ENCODE results near the gene APOA4. TPM values are rescaled to one million over a fixed set of nuclear protein-coding genes. Genes with fewer than 3 reads are reported as not detected.

The APOA4 gene
- total and polyA plus RNA-seq, 2 of the 13 experiments (the other 11 are each of a cell fraction or from before 2014, with no cell fraction given), result 3.8 to 7.2 TPM

DNA sequence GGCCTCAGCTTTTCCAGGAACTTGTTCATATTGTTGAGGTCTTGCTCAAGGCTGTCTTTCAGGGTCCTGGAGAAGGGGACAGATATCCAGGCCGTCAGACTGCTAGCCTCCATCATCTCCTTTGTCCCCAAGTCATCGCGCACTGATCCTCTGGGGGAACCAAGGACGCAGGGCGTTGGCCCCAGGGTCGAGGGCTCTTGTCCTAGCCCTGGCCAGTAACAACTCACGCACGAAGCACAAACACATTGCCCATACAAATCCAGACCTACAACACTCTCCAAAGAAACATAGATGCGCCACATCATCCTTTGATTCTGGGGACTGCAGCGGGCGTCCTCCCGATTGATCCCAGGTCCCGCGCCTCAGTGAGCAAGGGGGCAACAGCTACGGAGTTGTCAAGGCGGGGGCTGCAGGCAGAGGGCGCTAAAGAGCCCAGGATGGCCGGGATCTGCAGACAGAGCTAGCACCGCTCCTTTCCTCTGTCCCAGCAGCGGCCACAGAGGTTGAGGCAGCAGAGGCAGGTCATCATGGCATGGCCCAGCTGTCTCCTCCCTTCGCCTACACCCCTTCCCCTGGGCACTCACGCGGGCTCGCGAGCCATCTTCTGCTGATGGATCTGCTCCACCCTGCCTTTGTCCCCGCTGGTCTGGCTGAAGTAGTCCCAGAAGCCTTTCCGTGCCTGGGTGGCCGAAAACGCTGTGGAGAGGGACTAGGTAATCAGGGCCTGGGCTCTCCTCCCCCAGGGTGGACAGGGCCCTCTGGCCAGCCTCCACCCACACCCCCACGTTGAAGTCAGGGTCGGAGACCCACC is 31.9 kb downstream of the APOA4 start (continued):
- peak; percentile 56; the same call in 1 of the 2 replicates for TF ChIP-seq ZNF557 (CRISPR knock-in tag; IDR thresholded peaks at IDR 0.05)
- no peak for TF ChIP-seq ZNF761 (CRISPR knock-in tag; conservative IDR thresholded peaks at IDR 0.05)
- TF ChIP-seq, protein P1, sequence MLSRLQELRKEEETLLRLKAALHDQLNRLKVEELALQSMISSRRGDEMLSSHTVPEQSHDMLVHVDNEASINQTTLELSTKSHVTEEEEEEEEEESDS (CRISPR knock-in tag; IDR thresholded peaks at IDR 0.05; ENCODE audit: borderline replicate concordance), result 0 out of 2 replicates have a peak, but pooled peaks have one; percentile 46
- no peak for TF ChIP-seq ZNF775 (CRISPR knock-in tag; IDR thresholded peaks at IDR 0.05; ENCODE audit: borderline replicate concordance)
- TF ChIP-seq, protein P2, sequence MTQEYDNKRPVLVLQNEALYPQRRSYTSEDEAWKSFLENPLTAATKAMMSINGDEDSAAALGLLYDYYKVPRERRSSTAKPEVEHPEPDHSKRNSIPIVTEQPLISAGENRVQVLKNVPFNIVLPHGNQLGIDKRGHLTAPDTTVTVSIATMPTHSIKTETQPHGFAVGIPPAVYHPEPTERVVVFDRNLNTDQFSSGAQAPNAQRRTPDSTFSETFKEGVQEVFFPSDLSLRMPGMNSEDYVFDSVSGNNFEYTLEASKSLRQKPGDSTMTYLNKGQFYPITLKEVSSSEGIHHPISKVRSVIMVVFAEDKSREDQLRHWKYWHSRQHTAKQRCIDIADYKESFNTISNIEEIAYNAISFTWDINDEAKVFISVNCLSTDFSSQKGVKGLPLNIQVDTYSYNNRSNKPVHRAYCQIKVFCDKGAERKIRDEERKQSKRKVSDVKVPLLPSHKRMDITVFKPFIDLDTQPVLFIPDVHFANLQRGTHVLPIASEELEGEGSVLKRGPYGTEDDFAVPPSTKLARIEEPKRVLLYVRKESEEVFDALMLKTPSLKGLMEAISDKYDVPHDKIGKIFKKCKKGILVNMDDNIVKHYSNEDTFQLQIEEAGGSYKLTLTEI (CRISPR knock-in tag; conservative IDR thresholded peaks at IDR 0.05), result no peak
- no peak for TF ChIP-seq ZSCAN30 (CRISPR knock-in tag; IDR thresholded peaks at IDR 0.05)
- TF ChIP-seq, protein P3, sequence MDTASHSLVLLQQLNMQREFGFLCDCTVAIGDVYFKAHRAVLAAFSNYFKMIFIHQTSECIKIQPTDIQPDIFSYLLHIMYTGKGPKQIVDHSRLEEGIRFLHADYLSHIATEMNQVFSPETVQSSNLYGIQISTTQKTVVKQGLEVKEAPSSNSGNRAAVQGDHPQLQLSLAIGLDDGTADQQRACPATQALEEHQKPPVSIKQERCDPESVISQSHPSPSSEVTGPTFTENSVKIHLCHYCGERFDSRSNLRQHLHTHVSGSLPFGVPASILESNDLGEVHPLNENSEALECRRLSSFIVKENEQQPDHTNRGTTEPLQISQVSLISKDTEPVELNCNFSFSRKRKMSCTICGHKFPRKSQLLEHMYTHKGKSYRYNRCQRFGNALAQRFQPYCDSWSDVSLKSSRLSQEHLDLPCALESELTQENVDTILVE (CRISPR knock-in tag; IDR thresholded peaks at IDR 0.05), result no peak
- no peak for TF ChIP-seq ZNF605 (CRISPR knock-in tag; IDR thresholded peaks at IDR 0.05)
- TF ChIP-seq ZNF781 (CRISPR knock-in tag; IDR thresholded peaks at IDR 0.05; ENCODE audit: borderline replicate concordance, not compliant biosample characterization), result peak; percentile 21
- no peak for TF ChIP-seq ELF4 (CRISPR knock-in tag; IDR thresholded peaks at IDR 0.05; ENCODE audit: borderline replicate concordance)
- TF ChIP-seq MATR3 (CRISPR knock-in tag; IDR thresholded peaks at IDR 0.05), result no peak
- TF ChIP-seq, protein P4, sequence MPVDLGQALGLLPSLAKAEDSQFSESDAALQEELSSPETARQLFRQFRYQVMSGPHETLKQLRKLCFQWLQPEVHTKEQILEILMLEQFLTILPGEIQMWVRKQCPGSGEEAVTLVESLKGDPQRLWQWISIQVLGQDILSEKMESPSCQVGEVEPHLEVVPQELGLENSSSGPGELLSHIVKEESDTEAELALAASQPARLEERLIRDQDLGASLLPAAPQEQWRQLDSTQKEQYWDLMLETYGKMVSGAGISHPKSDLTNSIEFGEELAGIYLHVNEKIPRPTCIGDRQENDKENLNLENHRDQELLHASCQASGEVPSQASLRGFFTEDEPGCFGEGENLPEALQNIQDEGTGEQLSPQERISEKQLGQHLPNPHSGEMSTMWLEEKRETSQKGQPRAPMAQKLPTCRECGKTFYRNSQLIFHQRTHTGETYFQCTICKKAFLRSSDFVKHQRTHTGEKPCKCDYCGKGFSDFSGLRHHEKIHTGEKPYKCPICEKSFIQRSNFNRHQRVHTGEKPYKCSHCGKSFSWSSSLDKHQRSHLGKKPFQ (CRISPR knock-in tag; IDR thresholded peaks at IDR 0.05; ENCODE audit: insufficient replicate concordance), result no peak
- peak; percentile 84; the same call in 1 of the 2 replicates for TF ChIP-seq SALL2 (CRISPR knock-in tag; IDR thresholded peaks at IDR 0.05)
- no peak for TF ChIP-seq SKI (IDR thresholded peaks at IDR 0.05; ENCODE audit: partially characterized antibody)
- peak; percentile 52; the same call in 1 of the 2 replicates for TF ChIP-seq ZNF598 (CRISPR knock-in tag; IDR thresholded peaks at IDR 0.05; ENCODE audit: borderline replicate concordance)
- no peak for TF ChIP-seq PRPF4 (IDR thresholded peaks at IDR 0.05; ENCODE audit: low read depth, low read length, poor library complexity, severe bottlenecking)
- no peak for TF ChIP-seq FOXP1 (IDR thresholded peaks at IDR 0.05)
- no peak for TF ChIP-seq FOXP1 (CRISPR knock-in tag; IDR thresholded peaks at IDR 0.05)
- TF ChIP-seq, protein P5, sequence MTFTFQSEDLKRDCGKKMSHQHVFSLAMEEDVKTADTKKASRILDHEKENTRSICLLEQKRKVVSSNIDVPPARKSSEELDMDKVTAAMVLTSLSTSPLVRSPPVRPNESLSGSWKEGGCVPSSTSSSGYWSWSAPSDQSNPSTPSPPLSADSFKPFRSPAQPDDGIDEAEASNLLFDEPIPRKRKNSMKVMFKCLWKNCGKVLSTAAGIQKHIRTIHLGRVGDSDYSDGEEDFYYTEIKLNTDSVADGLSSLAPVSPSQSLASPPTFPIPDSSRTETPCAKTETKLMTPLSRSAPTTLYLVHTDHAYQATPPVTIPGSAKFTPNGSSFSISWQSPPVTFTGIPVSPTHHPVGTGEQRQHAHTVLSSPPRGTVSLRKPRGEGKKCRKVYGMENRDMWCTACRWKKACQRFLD (CRISPR knock-in tag; IDR thresholded peaks at IDR 0.05; ENCODE audit: borderline replicate concordance), result no peak
- no peak for TF ChIP-seq ZNF841 (CRISPR knock-in tag; IDR thresholded peaks at IDR 0.05; ENCODE audit: borderline replicate concordance)
- no peak for TF ChIP-seq NPAS2 (CRISPR knock-in tag; IDR thresholded peaks at IDR 0.05; ENCODE audit: borderline replicate concordance)

Measured in HepG2 (cell line).